Neural progenitor cell (in vitro differentiated cells): ENCODE results near the gene SEMA3D.

Source experiments
- EZH2phosphoT487 ChIP-seq: fragments of 200-600 bp; sonication (generic); IDR thresholded peaks from 2 replicates; pipeline ENCODE4 v1.6.1; 2017; ENCODE audit warnings: antibody characterized with exemption
- TF ChIP-seq, protein P1 (sequence below): fragments of 200-600 bp; sonication (generic); IDR thresholded peaks from 2 replicates; pipeline ENCODE4 v1.5.1; 2017; ENCODE audit warnings: antibody characterized with exemption, mild to moderate bottlenecking

- TF ChIP-seq, protein P1, sequence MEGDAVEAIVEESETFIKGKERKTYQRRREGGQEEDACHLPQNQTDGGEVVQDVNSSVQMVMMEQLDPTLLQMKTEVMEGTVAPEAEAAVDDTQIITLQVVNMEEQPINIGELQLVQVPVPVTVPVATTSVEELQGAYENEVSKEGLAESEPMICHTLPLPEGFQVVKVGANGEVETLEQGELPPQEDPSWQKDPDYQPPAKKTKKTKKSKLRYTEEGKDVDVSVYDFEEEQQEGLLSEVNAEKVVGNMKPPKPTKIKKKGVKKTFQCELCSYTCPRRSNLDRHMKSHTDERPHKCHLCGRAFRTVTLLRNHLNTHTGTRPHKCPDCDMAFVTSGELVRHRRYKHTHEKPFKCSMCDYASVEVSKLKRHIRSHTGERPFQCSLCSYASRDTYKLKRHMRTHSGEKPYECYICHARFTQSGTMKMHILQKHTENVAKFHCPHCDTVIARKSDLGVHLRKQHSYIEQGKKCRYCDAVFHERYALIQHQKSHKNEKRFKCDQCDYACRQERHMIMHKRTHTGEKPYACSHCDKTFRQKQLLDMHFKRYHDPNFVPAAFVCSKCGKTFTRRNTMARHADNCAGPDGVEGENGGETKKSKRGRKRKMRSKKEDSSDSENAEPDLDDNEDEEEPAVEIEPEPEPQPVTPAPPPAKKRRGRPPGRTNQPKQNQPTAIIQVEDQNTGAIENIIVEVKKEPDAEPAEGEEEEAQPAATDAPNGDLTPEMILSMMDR = no peak
- TF ChIP-seq EZH2phosphoT487 = no peak
Measured at GRCh38 chr7:85176197-85176596, 10.7 kb downstream of the SEMA3D start.
